ENCODE data around the gene ARFGEF2. TPM values are rescaled to one million over a fixed set of nuclear protein-coding genes. Genes with fewer than 3 reads are reported as not detected.

The ARFGEF2 gene
- total and polyA plus RNA-seq, 2 of the 8 experiments (the other 6 are each of a cell fraction or from before 2014, with no cell fraction given): 8.1 to 21.8 TPM

- Histone ChIP-seq H3K4me3 (ENCODE audit: extremely low read depth in 1 of 4, insufficient read depth in 2 of 4, low read depth in 3 of 4, low read length in 4 of 4) (no peak overlapping the region), H3K14ac (ENCODE audit: insufficient read length) (no peak overlapping the region), H3K4ac (replicated peaks; ENCODE audit: insufficient read length, low read depth, low read length) (no peak overlapping the region), H3K4me2 (ENCODE audit: insufficient read depth in 1 of 2, low read depth in 2 of 2, low read length in 2 of 2) (no peak overlapping the region), H3K79me1 (ENCODE audit: low read depth, low read length) (no peaks in the 10 kb centered on the region; the same call in 1 of the 2 replicates), H3K9ac (replicated peaks in 1 of 4; ENCODE audit: extremely low read depth in 1 of 4, low read depth in 3 of 4, low read length in 3 of 4) (no peak overlapping the region), H3K27me3 (replicated peaks in 1 of 4; ENCODE audit: control insufficient read depth in 3 of 4, extremely low read depth in 1 of 4, insufficient read depth in 3 of 4, low read length in 3 of 4) (no peaks in the 10 kb centered on the region), H2BK15ac (ENCODE audit: low read length) (no peak overlapping the region), H3K23ac (ENCODE audit: insufficient read length) (no peak overlapping the region), H3K9me3 (ENCODE audit: insufficient read depth in 2 of 2, low read depth in 1 of 2, low read length in 1 of 2) (no peaks in the 10 kb centered on the region), H3K18ac (ENCODE audit: extremely low read depth, low read length) (no peak overlapping the region), H2BK5ac (ENCODE audit: low read depth, low read length) (no peak overlapping the region), H2AK5ac (ENCODE audit: low read depth, low read length) (no peak overlapping the region), H3K36me3 (ENCODE audit: control insufficient read depth in 2 of 4, insufficient read depth in 4 of 4, low read length in 3 of 4) (peaks cover 0 to 19% (median 8%) of the 10 kb centered on the region in 4 experiments; a peak in 7 of 8 replicates), H4K8ac (ENCODE audit: extremely low read depth, insufficient read depth, low read length) (no peak overlapping the region), H4K5ac (ENCODE audit: insufficient read length, low read depth, low read length) (no peak overlapping the region), H3K4me1 (replicated peaks in 1 of 4; ENCODE audit: control insufficient read depth in 3 of 4, insufficient read depth in 4 of 4, low read length in 3 of 4) (peaks cover 0 to 2% (median 0%) of the 10 kb centered on the region in 4 experiments; a peak in 1 of 7 replicates), H2BK20ac (ENCODE audit: low read length) (no peak overlapping the region), H3K56ac (replicated peaks; ENCODE audit: insufficient read length, low read depth, low read length) (no peak overlapping the region), H3K27ac (ENCODE audit: low read depth, low read length) (no peak overlapping the region), H2AFZ (ENCODE audit: low read length) (no peak overlapping the region), H2BK12ac (ENCODE audit: low read depth, low read length) (no peak overlapping the region), H4K20me1 (replicated peaks in 1 of 2; ENCODE audit: control insufficient read depth in 1 of 2, insufficient read depth in 2 of 2, low read length in 2 of 2) (peaks cover 3 to 8% of the 10 kb centered on the region in 2 experiments), H2BK120ac (replicated peaks; ENCODE audit: low read depth, low read length) (no peak overlapping the region), H3K23me2 (ENCODE audit: low read depth, low read length) (no peaks in the 10 kb centered on the region), H3K79me2 (ENCODE audit: control insufficient read depth in 1 of 2, insufficient read depth in 2 of 2, low read length in 2 of 2) (peaks cover 0 to 3% of the 10 kb centered on the region in 2 experiments; a peak in 1 of 4 replicates), H4K91ac (replicated peaks; ENCODE audit: insufficient read length, low read length) (no peak overlapping the region)
- WGBS, 2 experiments (ENCODE audit: extremely low coverage in 1 of 2, insufficient coverage in 1 of 2, insufficient read length in 1 of 2, insufficient replicate concordance in 2 of 2, low coverage in 1 of 2, low lambda C conversion rate in 2 of 2, missing lambda C conversion rate in 1 of 2): 86% methylated on average over 6 of the region's 6 CpGs; no CpG with 5 or more reads in 1 of the 2 experiments
- ChIA-PET POLR2A (ENCODE audit: partially characterized antibody) (interaction anchor here (0.6 to 1.0 kb wide), 2 partner anchors 24 to 165 kb away, joined by 3 to 4 read pairs; partner anchors contain the start of gene ARFGEF2), CTCF (ENCODE audit: partially characterized antibody) (interaction anchor here (0.6 to 5.7 kb wide), 4 partner anchors 8 to 289 kb away, joined by 3 to 39 read pairs (median 6); no protein-coding TSS in a partner anchor)
- DNase-seq (ENCODE audit: low read depth in 1 of 2, low spot score in 2 of 2) (no peak), FAIRE-seq (no peak)
- no peak for TF ChIP-seq USF2 (IDR thresholded peaks at IDR 0.05; ENCODE audit: low read length)
- no peak for TF ChIP-seq TAF7 (optimal IDR thresholded peaks at IDR 0.05; ENCODE audit: borderline replicate concordance, low read depth, low read length)
- TF ChIP-seq E2F6 (IDR thresholded peaks at IDR 0.05): no peak
These were observed 24.5 kb downstream of the ARFGEF2 start for GRCh38 chr20:48945840-48946514.

All from H1 (cell line).